RPMI8226 (cell line): ENCODE data around the gene CSNK2A1.

ENCODE experiments used
- DNase-seq: peaks from one replicate; pipeline ENCODE4 v3.0.0-alpha.2; 2015

Gene CSNK2A1

DNA sequence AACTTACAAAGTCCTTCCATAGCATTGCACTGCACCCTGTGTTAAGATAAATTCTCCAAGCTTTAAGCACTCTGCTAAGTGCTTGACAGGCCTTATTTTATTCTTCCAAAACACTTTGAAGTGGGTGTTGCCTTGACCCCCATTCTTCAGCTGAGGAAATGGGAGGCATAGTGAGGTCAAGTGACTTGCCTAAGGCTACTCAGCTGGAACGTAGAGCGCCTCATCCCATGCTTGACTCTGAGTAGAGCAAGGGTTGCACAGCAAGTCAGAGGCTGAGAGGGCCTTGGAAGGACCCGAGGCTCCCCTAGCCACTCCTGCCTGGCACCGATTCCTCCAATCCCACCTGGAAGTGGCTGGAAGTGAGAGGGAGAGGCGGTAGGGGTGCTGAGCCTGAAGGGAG lies 19.6 kb upstream of the CSNK2A1 start:
- no peak for DNase-seq

DNA sequence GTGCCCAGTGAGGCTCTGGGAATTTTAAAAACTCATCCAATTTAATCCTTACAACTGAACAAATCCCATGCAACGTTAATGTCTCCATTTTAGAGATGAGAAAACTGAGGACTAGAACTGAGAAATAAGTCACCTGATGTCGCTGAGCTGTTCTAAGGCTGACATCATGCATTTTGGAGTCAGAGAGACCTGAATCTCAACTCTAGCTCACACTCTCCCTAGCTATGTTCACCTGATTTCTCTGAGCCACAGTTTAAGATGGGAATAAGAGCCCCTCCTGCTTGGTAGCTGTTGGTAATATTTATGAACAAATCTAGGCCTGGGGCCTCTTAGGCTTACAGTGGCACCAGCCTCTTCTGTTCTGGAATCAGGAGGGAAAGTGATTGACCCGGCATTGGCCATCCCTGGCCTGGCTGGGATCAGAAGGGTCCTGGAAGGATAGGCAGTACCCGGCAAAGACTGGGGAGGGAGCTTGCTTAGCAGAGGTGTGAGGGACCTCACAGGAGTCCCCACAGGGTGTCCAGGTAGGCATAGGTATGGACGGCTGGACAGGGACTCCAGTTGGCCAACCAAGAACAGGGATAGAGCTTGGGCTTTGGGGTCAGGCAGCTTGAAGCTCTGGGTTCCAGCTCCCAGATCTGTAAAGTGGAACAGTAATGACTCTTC lies 18.8 kb upstream of the CSNK2A1 start:
- no peak for DNase-seq

DNA sequence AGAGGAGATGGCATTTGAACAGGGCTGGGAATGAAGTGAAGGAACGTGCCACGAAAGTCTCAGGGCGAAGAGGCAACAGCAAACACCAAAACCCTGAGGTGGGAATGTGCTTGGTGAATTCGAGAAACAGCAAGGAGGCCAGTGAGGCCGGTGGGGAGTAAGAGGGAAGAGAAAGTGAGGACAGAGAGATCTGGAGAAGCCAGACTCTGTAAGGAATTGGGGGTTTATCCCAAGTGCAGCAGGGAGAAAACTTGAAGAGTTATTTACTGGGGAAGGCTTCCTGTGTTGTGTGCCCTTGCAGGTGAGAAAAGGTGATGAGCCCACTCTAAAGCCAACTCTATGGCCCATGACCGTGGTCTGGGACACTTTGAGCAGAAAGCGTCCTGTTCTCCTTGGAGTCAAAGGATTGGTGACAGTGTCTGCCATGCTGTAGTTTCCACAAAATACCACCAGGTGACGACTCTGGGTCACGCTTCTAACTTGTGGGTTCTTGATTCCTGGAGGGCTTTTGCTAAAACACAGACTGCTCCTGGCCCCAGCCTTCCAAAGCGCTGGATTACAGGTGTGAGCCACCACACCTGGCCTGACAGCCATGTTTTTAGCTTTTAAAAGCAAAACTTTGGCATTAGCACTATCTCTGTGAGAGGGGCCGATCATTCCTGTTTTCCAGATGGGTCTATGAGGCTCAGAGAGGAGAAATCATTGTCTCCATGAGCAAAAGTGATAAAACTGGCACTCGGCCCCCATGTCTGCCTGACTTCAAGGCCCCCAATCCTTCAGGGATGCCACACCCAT lies 18.0 kb upstream of the CSNK2A1 start:
- DNase-seq: peak; percentile 77

DNA sequence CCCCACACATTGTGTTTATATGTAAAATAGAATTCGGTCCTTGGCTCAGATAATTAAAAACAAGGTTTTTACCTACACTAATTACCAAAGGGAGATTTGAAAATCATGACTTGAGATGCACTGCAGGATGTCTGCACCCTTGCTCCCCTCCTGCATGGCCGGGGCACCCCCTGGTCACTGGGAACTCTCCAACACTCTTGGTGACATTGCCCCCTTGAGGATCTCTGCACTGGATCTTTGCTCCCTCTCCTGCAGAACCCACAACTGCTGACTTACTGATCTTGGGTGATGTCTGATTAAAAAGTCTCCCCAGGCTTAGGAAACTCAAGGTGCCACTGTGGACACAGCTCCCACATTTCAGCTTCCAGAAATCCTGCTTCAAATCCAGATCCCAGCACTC lies 17.1 kb upstream of the CSNK2A1 start:
- no peak for DNase-seq

DNA sequence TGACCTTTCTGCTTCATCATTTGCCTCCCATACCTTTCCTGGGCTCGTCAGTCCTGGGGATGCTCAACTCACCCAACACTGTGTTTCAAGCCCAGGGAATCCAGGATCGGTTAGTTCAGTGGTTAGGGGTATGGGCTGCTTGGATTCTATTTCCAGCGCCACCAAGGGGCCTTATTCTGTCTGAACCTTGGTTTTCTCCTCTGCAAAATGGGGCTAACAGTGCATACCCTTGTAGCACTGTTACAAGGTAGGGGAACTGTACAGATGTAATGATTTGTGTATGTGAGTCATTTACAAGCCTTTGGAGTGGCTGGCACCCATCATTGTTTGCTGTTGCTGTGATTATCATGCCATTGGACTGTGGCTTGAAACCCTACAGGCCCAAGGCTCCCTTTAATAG lies 14.5 kb upstream of the CSNK2A1 start:
- DNase-seq: no peak

DNA sequence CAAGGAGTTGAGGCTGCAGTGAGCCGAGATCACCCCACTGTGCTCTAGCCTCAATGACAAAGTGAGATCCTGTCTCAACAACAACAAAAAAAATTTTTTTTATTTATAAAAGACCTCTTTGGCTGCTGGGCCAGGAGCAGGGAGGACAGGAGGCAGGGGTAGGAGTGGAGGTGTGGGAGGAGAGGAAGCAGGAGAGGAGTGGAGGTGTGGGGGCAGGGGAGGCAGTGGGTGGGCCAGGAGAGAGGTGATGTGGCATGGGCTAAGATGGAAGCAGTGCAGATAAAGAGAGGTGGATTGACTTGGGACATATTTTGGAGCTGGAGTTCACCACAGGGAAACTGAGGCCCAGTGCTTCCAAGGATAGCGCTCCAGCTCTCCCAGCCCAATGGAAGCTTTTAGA lies 13.4 kb upstream of the CSNK2A1 start:
- no peak for DNase-seq

DNA sequence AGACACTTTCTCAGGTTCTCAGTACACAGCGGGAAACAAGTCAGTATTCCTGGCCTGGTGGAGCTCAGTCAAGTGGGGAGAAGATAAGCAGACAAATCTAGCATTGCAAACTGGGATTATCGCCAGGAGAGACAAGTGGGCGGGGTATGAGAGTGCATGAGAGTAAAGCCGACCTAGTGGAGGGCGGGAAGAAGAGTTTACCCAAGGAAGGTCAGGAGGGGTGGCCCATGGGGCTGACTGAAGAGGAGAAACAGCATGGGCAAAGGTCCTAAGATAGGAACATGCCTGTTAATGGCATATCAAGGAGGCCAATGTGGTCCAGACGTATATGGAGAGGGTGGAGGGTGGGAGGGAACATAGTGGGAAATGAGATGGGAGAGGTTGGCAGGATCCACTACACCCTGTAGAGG lies 12.4 kb upstream of the CSNK2A1 start:
- DNase-seq: no peak

DNA sequence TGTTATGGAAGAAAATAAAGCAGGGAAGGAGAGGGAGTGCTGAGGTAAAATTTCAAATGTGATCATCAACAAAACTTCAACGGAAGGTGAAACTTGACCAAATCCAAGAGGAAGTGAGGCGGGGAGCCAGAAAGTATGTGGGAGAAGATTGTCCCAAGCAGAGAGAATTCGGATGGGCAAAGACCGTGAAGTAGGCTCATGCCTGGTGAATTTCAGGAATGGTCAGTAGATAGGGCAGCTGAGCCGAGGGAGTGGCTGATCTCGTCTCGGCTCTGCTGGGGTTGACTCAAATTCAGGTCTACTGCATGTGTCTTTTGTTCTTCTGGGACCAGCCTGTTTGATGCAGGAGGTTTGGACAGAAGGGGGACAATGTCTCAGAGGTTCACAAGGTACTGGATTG lies 7.0 kb upstream of the CSNK2A1 start:
- DNase-seq: no peak

DNA sequence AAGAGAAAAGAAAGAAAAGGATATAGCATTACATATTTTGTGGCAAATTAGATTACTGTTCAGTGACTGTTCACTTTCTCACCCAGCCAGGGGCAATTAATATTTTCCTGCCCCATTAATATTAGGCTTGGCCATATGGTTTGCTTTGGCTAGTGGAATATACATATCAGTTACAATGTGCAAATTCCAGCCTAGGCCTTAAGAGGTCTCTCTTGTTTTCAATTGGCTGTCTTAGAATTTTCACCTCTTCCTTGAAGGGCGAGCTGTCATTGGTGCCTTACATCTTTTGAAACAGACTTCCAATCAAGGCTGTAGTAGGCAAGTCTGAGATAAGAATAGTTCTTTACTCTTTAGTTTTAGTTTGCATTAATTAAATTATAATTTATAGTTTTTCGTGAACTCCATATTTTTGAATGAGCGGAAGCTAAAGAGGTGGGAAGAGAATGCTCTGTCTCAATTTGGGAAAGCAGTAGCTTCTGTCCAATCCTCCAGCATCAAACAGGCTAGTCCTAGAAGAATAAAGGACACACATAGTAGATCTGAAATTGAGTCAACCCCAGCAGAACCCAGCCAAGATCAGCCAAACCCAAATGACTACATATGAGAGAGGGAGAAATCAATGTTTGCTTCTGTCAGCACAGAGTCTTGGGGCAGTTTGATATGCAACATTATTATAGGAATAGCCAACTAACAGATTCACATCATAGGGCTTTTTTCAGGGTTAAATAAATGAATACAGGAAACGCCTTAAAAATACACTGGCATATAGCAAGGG lies 6.3 kb upstream of the CSNK2A1 start:
- DNase-seq: no peak

DNA sequence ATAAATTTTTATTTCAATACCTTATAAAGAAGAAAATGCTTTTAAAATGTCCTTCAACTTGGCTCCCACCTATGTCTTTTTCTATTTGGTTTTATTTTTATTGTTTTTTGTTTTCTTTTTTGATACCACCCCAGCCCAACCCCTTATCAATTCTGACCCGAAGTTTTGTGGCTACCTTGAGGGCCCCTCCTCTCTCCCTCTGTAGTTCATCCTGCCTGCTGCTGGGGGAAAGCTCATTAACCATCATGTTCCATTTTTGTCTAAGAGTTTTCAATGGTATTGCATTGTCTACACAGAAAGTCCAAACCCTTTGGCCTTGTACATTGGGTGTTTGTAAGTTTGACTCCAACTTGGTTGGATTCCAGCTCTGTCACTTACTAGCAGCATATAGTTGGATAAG lies 5.3 kb upstream of the CSNK2A1 start:
- DNase-seq: no peak

DNA sequence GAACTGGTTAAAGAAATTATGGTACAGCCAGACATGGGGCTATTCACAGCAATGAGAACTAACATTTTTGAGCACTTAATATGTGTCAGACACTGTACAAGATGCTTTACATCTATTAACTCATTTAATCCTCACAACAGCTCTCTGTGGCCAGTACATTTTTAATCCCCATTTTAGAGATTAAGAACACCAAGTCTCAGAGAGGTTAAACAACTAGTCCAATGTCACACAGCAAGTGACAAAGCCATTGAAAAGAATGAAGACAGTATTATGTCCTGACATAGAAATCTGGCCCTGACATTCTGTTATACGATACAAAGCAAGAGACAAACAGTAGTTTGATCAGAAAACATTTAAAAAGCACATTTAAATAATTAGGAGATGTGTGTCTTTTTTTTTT lies 3.8 kb upstream of the CSNK2A1 start:
- no peak for DNase-seq

DNA sequence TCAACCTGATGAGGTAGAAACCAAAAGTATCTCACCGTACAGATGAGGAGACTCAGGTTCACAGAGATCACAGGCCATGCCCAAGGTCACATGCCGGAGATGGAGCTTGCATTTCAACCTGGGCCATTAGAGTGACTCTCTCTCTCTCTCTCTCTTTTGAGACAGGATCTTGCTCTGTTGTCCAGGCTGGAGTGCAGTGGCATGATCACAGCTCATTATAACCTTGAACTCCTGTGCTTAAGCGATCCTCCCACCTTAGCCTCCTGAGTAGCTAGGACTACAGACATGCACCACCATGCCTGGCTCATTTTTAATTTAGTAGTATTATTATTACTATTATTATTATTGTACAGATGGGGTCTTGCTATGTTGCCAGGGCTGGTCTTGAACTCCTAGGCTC lies 2.8 kb upstream of the CSNK2A1 start:
- DNase-seq: no peak

DNA sequence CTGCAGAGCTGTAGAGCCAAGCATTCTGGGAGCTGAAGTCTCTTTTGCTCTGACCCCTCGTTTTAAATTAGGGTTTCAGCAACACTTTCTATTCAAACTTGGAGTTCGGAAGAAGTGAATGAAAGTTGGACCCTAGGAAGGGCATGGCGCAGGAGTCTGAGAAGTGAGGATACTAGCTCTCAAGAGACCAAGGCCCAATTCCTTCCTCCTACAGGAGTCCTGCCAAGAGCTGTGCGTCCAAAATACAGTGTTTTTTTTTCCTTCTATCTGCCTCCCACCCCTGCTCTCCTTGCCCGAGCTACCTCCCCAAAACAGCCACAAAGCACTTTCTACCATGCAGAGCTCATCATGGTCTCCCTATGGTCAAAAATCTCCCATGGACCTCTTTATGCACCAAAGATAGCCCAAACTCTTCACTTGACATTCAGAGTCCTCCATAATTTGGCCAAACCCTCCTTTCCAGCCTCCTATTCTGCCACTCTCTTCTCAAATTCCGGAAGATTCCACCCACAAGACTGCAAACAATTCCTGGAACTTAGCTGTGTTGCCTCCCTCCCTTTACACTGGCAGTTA lies 649 bp upstream of the CSNK2A1 start:
- no peak for DNase-seq

DNA sequence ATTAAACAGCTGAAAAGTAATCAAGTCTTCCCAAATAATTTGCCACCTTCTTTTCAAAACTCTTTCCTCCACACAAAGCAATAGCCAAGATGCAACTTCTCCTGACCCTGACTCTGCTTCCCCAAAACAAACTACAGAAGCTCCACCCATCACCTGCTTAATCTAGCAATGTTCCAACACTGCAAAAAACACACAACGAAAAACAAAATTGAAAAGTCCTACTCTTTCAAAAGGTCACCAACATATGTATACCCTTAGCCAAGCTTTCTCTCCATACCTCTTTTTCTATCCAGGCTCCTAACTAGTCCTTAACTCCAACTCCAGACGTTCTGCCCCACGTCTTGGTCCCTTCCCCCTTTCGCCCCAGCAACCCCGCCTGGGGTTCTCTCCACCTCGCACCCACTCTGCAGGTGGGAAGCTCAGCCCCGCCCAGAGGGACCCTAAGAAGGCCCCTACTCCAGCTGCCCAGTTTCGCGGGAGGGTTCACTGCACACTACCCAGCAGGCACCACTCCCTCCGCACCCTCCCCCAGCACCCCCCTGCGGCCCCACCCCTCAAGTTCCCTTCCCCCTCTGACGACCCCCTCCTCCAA lies 717 bp downstream of the CSNK2A1 start:
- peak; percentile 48 for DNase-seq

DNA sequence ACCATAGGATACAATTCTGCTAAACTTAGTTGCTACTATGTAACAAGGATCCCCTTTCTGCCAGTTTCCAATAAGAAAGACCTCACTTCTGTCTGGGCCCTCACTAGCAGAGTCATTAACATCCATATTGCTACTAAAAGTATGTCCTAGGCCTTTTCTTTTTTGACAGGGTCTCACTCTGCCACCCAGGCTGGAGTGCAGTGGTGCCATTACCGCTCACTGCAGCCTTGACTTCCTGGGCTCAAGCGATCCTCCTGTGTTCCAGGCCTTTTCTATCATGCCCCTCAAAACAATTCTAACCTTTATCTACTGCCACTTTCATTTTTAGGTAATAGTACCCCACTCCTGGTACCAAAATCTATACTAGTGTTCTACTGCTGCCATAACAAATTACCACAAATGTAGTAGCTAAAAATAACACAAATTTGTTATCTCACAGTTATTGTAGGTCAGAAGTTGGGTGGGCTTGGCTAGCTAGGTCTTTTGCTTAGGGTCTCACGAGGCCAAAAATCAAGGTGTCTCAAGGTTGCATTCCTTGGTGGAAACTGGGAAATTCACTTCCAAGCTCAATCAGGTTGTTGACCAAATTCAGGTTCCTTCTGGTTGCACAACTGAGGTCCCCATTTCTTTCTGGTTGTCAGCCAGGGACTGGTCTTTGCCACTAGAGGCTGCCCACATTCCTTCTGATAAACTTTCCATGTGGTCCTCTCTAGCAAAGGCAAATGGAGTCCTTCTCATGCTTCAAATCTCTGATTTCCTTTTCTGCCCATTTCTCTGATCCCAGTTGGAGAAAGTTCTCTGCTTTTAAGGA lies 3.0 kb downstream of the CSNK2A1 start:
- DNase-seq: no peak

DNA sequence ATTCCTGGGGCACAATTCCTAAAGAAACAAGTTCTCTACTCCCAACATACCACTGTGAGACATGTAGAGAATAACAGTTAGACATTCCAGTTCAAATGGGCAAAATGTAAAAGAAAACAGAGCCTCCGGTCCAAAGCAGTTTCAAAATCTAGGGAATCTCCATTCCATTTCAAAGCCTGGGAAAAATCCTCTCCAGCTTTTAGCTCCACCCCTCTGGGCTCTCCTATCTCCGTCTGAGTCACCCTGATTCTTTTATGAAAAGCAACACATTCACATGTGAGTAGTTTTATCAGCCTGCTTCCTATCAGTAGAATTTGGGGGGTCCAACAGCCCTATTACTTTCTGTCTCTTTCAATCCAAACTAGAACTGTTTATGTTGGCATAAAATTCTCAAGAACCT lies 3.7 kb downstream of the CSNK2A1 start:
- no peak for DNase-seq

DNA sequence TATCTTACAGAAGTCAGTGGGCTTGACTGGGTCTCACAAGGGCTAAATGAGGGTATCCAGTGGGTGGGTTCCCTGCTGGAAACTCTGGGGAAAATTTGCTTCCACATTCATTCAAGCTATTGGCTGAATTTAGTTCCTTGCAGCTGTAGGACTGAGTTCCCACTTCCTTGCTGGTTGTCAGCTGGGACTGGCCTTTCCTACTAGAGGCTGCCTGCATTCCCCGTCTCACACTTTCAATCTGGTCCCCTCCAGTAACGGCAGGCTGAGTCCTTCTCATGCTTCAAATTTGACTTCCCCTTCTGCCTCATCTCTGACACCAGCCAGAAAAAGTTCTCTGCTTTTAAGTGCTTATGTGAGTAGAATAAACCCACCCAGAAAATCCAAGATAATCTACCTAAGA lies 4.4 kb downstream of the CSNK2A1 start:
- DNase-seq: no peak

DNA sequence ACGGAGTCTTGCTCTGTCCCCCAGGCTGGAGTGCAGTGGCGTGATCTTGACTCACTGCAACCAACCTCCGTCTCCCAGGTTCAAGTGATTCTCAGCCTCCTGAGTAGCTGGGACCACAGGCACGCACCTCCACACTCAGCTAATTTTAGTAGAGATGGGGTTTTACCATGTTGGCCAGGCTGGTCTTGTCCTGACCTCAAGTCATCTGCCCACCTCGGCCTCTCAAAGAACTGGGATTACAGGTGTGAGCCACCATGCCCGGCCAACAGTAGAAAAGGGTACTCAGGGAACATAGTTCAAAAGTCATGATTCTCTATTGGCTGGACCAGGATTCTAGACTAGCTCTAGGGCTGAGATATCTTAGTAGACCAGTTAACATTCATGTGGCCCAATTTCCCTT lies 5.6 kb downstream of the CSNK2A1 start:
- DNase-seq: no peak

DNA sequence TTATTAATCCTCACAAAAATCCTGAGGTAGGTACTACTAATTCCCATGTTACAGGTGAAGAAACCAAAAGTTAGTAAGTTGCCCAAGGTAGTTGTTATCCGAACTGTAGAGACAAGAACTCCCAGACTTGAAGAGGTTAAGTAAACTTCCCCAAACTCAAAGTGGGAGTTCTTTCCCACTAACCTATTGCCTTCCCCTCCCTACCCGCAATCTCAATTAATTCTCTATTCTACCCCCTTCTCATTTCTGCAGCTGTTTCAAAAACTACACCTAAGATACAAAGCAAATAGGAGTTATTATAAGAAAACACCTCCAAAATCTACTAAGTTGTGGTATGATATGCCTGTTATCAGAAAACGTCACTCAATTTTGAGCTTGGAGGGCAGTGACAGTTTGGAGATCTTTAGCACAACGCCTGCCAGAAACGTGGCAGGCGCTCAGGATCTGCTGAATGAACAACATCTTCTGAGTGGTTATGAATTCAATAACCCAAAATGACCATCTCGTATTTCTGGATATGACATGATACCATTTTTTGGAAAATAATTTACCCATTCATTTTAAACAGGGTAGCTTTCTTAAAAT lies 7.1 kb downstream of the CSNK2A1 start:
- no peak for DNase-seq

DNA sequence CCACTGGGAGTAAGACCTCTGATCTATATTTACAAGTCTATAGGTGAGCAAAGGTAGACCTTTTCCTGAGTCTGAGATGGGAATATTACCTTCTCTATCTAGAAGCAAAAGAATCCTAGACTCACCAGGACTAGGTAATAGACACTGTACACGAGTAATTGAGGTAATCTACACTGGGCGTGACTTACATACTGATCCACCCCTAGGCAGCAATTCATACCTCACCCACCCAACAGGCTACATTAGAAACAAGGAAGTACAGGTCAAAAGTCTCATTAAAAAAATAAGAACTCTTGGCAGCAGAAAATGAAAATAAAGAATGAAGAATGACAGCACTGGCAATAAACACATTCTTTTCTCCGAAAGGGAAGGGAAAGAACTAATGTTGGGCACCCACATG lies 7.6 kb downstream of the CSNK2A1 start:
- DNase-seq: no peak

DNA sequence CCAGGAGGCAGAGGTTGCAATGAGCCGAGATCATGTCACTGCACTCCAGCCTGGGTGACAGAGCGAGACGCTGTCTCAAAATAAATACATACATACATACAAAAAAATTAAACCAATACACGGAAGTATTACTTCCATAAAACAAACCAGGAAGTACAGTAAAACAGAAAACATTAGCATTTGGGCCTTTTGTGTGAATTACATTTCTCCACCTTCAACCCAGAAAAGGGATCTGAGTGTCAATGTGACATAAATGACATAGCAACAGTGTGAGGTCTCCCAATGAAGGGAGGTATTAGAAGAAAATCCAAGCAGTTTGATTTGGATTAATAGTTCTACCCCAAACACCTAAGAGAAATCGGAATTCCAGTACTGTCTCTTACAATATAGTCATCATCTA lies 10.1 kb downstream of the CSNK2A1 start:
- DNase-seq: no peak

DNA sequence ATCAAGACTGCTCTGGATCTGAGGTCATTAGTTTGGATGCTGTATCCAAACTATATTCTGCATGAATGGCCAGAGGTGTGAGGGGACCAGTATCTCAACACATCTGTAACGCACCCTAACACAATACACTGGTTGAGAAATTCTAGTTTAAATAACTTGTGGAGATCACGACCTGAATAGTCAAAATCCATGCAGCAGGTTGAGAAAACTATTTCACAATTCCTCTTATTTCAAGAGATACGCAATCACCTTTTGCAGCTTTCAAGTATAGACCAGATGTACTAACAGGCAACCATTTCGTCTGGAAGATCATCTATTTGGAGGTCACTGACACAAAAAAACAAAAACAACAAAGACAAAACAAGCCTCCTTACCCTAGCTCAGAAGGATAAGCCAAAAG lies 11.1 kb downstream of the CSNK2A1 start:
- DNase-seq: no peak
